Coronary artery (tissue), 2 donors: ENCODE data around the gene MATN4.

Experiments used
- DNase-seq: peaks from one replicate; pipeline ENCODE4 v3.0.0-alpha.2; 2017; ENCODE audit warnings: low spot score
- H3K27ac ChIP-seq, 2 donors: fragments of 200-600 bp; sonication (generic); one replicate each; pipeline ENCODE4 v1.5.1; 2016 to 2019
- H3K4me3 ChIP-seq: fragments of 200-600 bp; sonication (generic); 2 replicates; pipeline ENCODE4 v1.5.1; 2016; ENCODE audit warnings: mild to moderate bottlenecking, moderate library complexity
- CTCF ChIP-seq: fragments of 200-600 bp; sonication (generic); IDR thresholded peaks from one replicate; pipeline ENCODE4 v1.5.1; 2019; ENCODE audit warnings: antibody characterized with exemption

Gene MATN4

DNA sequence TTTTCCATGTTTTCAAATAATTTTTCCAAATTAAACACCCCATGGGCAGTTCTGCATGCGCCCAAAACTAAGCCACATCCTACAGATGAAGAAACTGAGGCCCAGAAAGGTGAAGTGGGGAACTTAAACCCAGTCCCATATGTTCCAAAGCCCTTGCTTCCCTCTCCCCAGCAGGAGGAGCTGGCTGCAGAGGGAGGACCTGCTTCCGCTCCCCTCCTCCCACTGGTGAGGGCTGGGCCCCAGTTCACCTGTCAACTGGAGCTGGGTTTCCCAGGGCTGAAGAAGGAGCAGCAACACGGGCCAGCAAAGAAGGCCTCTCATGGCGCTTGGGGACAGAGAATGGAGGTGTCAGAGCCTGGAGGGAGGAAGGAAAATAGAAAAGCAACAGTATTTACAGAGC lies 2.8 kb downstream of the MATN4 start:
- TF ChIP-seq CTCF: no peak
- H3K27ac ChIP-seq: no peak overlapping the region
- DNase-seq: no peak
- H3K4me3 ChIP-seq: no peak overlapping the region

- no peak for DNase-seq
- no peak for TF ChIP-seq CTCF
- no peak overlapping the region for H3K27ac ChIP-seq
- no peak overlapping the region for H3K4me3 ChIP-seq
Measured at GRCh38 chr20:45304464-45304999, 3.6 kb downstream of the MATN4 start.

DNA sequence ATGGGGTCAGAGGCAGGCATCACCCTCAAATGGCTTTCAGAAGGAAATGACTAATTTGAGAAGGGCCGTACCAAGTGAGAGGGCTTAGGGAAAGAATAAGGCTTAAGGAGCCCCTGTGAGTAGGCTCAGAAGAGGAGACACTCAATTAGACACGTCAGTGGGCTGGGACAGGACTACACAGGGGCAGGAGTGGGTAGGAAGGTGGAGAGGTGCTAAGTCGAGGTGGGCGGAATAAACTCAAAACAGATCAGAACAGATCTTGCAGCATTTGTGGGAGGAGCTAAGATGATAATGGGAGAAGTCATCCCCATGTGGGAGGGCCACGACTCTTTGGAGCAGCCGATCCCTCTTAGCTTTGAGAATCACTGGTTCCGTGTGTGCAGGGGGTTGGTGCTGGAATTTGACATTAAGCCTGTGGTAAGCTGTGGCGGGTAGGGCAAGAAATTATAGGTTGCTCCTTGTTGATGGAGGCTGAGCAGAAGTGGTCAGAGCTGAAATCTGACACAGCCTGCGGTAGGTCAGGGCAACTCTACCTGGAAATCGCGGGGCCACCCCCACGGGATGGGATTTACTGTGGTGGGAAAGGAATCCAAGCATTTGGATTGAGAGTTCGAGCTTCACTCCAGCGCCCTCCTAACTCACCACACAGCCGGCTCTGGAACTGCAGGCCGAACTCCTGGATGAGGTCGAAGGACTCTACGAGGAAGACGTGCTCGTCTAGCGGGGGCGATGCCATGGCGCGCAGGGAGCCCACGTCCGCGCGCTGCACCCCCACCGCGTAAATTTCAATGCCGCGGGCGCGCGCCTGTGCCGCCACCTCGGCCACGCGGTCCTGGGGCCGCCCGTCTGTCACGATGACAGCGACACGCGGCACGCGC lies 4.3 kb downstream of the MATN4 start:
- H3K27ac ChIP-seq: no peak overlapping the region
- DNase-seq: no peak
- no peak overlapping the region for H3K4me3 ChIP-seq
- TF ChIP-seq CTCF: no peak

- no peak for DNase-seq
- no peak overlapping the region for H3K27ac ChIP-seq
- no peak overlapping the region for H3K4me3 ChIP-seq
- TF ChIP-seq CTCF: no peak
Measured at GRCh38 chr20:45301824-45302271, 6.3 kb downstream of the MATN4 start.

- no peak for TF ChIP-seq CTCF
- Histone ChIP-seq H3K27ac (no peak overlapping the region), H3K4me3 (no peak overlapping the region)
- no peak for DNase-seq
Measured at GRCh38 chr20:45300961-45301360, 7.1 kb downstream of the MATN4 start.

- Histone ChIP-seq H3K4me3 (no peak overlapping the region), H3K27ac (no peak overlapping the region)
- no peak for DNase-seq
- no peak for TF ChIP-seq CTCF
Measured at GRCh38 chr20:45299786-45300185, 8.3 kb downstream of the MATN4 start.
